Glomerular endothelial cell (primary cell): ENCODE results near the gene SNRPA. TPM values are rescaled to one million over a fixed set of nuclear protein-coding genes. Genes with fewer than 3 reads are reported as not detected.

Source experiments
- DNase-seq: peaks from one replicate; pipeline ENCODE4 v3.0.0-alpha.2; 2011; ENCODE audit warnings: low read depth, low spot score; ENCODE audit errors: extremely low read depth
- total RNA-seq: library from RNA; depleted of rRNA; stranded (reverse); fragments of >200 nt; gene quantifications from 2 replicates; pipeline ENCODE4 v1.2.3, GENCODE V29; 2015

Gene SNRPA
- total RNA-seq: 64.5 and 85.2 TPM in 2 replicates

DNA sequence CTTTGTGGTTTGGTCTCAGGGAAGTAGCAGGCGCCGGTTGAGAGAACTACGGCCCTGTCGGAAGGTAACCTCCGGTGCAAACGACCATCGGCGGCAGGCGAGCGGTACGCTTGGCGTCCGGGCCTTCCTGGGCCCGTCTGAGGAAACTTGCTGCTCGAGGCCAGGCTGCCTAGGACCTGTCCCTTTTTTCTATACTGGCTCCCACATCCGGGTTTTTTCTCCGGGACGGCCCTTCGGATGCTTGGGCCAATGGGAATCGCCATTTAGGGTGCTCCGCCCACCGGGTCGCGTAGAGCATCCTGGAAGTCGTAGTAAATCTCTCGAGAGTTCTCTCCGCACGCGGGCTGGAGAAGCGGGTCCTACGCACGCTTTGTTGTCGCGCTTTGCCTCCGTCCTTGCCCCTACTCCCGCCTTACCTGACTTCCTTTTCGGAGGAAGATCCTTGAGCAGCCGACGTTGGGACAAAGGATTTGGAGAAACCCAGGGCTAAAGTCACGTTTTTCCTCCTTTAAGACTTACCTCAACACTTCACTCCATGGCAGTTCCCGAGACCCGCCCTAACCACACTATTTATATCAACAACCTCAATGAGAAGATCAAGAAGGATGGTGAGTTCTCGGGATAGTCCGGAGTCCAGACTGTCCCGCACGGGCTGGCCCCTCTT, at the start of gene SNRPA:
Gene SNRPA, plus strand, starts transcription at position 330 of the 664 bp plus-strand sequence. Its CDS starts 206 bp downstream, at position 536.
- DNase-seq: peak; percentile 91

DNA sequence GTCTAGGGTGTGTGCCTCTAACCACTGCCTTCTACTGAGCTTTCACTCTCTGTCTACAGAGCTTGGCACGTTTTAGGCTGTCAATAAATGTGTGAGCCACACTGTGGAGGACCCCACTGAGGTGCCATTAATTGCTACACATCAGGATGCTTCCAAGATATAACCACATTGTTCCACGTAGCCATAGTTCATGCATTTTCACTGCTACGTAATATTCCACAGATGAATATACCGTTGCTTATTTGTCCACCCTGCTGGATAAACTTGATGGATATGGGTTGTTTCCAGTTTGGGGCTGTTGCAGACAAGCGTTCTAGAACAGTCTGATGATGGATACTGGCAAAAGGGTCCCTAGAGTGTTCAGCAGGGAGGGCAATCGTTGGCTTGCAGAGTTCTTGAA, 49.2 kb upstream of the SNRPA start:
- DNase-seq: no peak

DNA sequence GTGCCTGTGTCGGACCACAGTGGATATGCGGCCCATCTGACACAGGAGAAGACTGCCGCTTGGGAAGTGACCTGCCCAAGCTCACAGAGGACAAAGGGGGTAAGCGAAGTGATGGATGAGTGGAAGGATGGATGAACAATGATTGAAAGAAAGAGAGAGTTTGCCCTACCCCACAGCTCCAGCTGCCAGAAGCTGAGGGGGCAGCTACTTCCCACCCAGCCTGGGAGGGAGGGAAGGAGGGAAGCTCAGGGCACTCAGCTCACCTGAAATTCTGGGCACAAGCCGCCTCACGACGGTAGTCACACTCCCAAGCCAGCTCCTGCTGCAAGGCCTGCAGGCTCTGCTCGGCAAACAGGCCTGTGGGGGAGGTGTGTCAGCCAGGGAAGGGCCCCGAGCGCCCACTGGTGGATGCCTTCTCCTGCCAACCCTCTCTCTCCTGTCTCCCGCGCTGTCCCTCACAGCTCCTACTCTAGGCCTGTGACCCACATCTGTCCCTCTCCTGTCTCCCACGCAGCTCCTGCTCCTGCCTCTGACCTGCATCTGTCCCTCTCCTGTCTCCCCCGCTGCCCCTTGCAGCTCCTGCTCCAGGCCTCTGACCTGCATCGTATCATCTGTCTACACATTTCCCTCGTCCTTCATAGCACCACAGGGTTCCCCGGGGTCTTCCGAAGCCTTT, 48.5 kb upstream of the SNRPA start:
- DNase-seq: no peak

DNA sequence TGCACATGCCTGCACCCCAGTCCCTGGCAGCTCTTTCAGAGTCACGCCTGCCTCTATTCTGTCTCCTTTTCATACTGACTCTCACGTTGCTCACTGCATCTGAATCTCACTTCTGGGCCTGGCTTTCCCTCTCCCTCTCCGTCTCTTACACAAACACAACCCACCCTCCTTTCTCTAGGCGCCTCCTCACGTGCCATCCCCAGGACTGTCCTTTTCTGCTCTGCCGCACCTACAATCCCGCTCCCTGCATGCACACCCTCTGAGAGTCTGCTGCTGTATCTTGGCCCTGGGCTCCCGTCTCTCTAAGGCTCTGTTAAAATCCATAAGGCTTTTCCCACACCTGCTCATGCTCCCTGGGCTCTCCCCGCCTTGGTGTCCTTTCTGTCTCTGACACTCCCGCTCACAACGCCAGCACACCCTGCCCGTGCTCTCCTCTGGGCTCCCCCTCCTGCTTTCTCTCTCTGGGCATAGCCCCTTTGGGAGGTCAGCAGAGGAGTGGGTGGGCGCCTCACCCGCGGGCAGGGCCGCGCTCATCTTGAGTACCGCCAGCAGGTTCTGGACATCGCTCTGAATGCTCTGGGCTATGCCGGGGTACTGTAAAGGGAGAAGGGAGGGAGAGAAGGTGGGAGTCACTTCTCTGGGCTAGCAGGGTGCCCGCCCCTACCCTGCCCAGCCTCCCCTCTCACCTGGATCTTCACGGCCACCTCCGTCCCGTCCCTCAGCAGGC, 47.8 kb upstream of the SNRPA start:
- DNase-seq: no peak

DNA sequence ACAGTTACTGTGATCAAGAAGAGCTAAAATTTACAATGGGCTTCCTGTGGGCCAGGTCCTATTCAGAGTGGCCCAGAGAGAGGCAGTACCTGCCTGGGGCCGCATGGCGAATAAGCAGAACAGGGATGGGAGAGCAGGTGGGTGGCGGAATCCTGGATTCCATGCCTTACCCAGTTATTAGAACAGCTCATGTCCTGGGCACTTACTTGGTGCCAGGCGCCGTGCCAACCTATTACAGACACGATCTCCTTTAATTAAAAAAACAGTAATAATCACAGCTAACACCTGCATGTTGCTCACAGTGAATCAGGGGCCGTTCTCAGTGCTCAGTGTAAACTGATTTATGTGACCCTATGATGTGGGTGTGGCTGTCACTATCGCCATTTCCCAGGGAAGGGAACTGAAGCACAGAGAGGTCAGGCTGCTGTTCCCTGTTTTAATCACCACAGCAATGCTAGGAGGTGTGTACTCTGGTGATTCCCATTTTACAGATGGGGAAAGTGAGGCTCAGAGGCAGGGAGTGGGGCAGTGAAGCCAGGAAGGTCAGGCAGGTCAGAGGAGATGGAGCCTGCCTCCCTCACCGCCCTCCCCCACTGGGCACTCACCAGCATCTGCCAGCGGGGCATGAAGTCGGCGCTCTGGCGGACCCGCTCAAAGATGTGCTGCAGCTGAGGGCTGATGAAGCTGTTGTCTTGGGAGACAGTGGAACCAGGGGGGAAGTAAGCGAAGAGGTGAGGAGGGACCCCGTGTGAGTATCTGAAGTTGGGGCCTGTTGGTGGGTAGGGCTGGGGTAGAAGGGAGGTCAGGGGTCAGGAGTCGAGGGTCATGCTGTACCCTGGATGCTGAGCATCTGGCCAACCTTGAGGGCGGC, 46.3 kb upstream of the SNRPA start:
- DNase-seq: no peak

DNA sequence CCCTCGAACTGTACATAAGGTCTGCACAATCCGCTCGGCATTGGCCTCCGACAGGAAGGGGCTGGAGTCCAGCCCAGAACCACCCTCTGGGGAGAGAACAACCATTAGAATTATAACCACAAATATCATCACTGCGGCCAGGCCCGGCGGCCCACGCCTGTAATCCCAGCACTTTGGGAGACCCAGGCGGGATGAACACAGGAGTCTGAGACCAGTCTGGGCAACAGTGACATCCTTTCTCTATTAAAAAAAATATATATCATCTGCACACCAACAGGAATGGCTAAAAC, 45.7 kb upstream of the SNRPA start:
- DNase-seq: no peak

- no peak for DNase-seq
These were observed 44.9 kb upstream of the SNRPA start for GRCh38 chr19:40705950-40706619.

GRCh38 chr19:40707615-40708014, 43.4 kb upstream of the SNRPA start:
- DNase-seq: no peak

GRCh38 chr19:40709817-40710216, 41.2 kb upstream of the SNRPA start:
- no peak for DNase-seq

- no peak for DNase-seq
These were observed 37.1 kb upstream of the SNRPA start for GRCh38 chr19:40713939-40714338.

- no peak for DNase-seq
These were observed 36.3 kb upstream of the SNRPA start for GRCh38 chr19:40714441-40715299.

GRCh38 chr19:40716031-40716481, 34.9 kb upstream of the SNRPA start:
- peak; percentile 65 for DNase-seq

- peak; percentile 52 for DNase-seq
These were observed 34.3 kb upstream of the SNRPA start, which contains the start of the genes COQ8B and ITPKC for GRCh38 chr19:40716482-40717324. TSS of gene COQ8B (minus strand) at chr19:40716886. CDS start at chr19:40714632, 2,254 bp downstream. TSS of gene ITPKC (plus strand) at chr19:40717112. CDS start at chr19:40717136, 24 bp downstream.

GRCh38 chr19:40717325-40717879, 33.6 kb upstream of the SNRPA start:
- DNase-seq: no peak

GRCh38 chr19:40717880-40718773, 32.9 kb upstream of the SNRPA start:
- DNase-seq: no peak

- no peak for DNase-seq
These were observed 32.1 kb upstream of the SNRPA start for GRCh38 chr19:40718774-40719391.
